ENCODE results near the gene SOX21. TPM values are rescaled to one million over a fixed set of nuclear protein-coding genes. Genes with fewer than 3 reads are reported as not detected.

SOX21 gene
- total and polyA plus RNA-seq, 2 of the 8 experiments (the other 6 are each of a cell fraction or from before 2014, with no cell fraction given), result 3.9 TPM

GRCh38 chr13:94679614-94680013, 32.7 kb downstream of the SOX21 start (continued):
- TF ChIP-seq, protein P1, sequence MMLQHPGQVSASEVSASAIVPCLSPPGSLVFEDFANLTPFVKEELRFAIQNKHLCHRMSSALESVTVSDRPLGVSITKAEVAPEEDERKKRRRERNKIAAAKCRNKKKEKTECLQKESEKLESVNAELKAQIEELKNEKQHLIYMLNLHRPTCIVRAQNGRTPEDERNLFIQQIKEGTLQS (IDR thresholded peaks at IDR 0.05; ENCODE audit: insufficient read depth, low read depth, low read length), result no peak
- TF ChIP-seq ZNF274 (IDR thresholded peaks at IDR 0.05; ENCODE audit: borderline replicate concordance, extremely low read depth, low read length), result no peak
- TF ChIP-seq BRCA1 (IDR thresholded peaks at IDR 0.05; ENCODE audit: low read depth, low read length), result no peak
- no peak for TF ChIP-seq SP2 (IDR thresholded peaks at IDR 0.05; ENCODE audit: low read length)
- TF ChIP-seq RXRA (IDR thresholded peaks at IDR 0.05; ENCODE audit: insufficient read depth, low read depth, low read length), result no peak
- no peak for TF ChIP-seq POU5F1 (IDR thresholded peaks at IDR 0.05; ENCODE audit: low read depth, low read length)
